Osteoblast (primary cell): ENCODE data around the gene PRMT2. TPM values are rescaled to one million over a fixed set of nuclear protein-coding genes. Genes with fewer than 3 reads are reported as not detected.

Source experiments
- DNase-seq: peaks from one replicate; pipeline ENCODE4 v3.0.0; 2011; ENCODE audit warnings: low spot score, mixed read lengths; ENCODE audit not compliant: insufficient read length; ENCODE audit errors: missing footprints
- H2AFZ ChIP-seq: 2 replicates; pipeline ENCODE4 v1.6.0; 2011; ENCODE audit warnings: mild to moderate bottlenecking, low read length
- H3K27ac ChIP-seq: 2 replicates; pipeline ENCODE4 v1.5.1; 2011; ENCODE audit warnings: mild to moderate bottlenecking, low read depth, low read length, moderate library complexity
- H3K27me3 ChIP-seq: 2 replicates; pipeline ENCODE4 v1.6.0; 2012; ENCODE audit warnings: mild to moderate bottlenecking, control low read depth, inconsistent platforms, low read length, moderate library complexity; ENCODE audit not compliant: insufficient read depth
- H3K36me3 ChIP-seq: 2 replicates; pipeline ENCODE4 v1.5.1; 2011; ENCODE audit warnings: mild to moderate bottlenecking, low read length, control low read depth, moderate library complexity; ENCODE audit not compliant: insufficient read depth
- H3K4me1 ChIP-seq: 2 replicates; pipeline ENCODE4 v1.5.1; 2011; ENCODE audit warnings: mild to moderate bottlenecking, low read length, control low read depth, moderate library complexity; ENCODE audit not compliant: insufficient read depth
- H3K4me2 ChIP-seq: 2 replicates; pipeline ENCODE4 v1.6.0; 2011; ENCODE audit warnings: mild to moderate bottlenecking, low read length; ENCODE audit not compliant: insufficient read depth
- H3K4me3 ChIP-seq: fragments of 200-600 bp; sonication (generic); 3 replicates; pipeline ENCODE4 v1.5.1; 2012; ENCODE audit warnings: mild to moderate bottlenecking, low read length, inconsistent platforms; ENCODE audit not compliant: insufficient read depth
- H3K79me2 ChIP-seq: 2 replicates; pipeline ENCODE4 v1.6.0; 2012; ENCODE audit warnings: mild to moderate bottlenecking, low read length, control low read depth, inconsistent platforms; ENCODE audit not compliant: insufficient read depth
- H3K9me3 ChIP-seq: 2 replicates; pipeline ENCODE4 v1.5.1; 2011; ENCODE audit warnings: low read depth, low read length, control low read depth
- H4K20me1 ChIP-seq: 2 replicates; pipeline ENCODE4 v1.6.0; 2012; ENCODE audit warnings: mild to moderate bottlenecking, low read length, control low read depth; ENCODE audit not compliant: insufficient read depth
- CTCF ChIP-seq: IDR thresholded peaks from 2 replicates; pipeline ENCODE4 v1.5.1; 2011; ENCODE audit warnings: mild to moderate bottlenecking, low read depth, low read length, moderate library complexity; ENCODE audit errors: extremely low read depth
- total RNA-seq: library from RNA; depleted of rRNA; stranded (reverse); fragments of >200 nt; gene quantifications from 2 replicates; pipeline ENCODE4 v1.2.3, GENCODE V29; 2012

Gene PRMT2
- total RNA-seq, 1 donor = 134 TPM

- no peak for DNase-seq
- H3K27me3 ChIP-seq = no peaks in the 10 kb centered on the region
- no peak overlapping the region for H3K4me3 ChIP-seq
- H4K20me1 ChIP-seq = no peaks in the 10 kb centered on the region
- no peak overlapping the region for H3K27ac ChIP-seq
- H3K9me3 ChIP-seq = no peaks in the 10 kb centered on the region
- peak overlapping the region; percentile 13 for H3K4me2 ChIP-seq
- TF ChIP-seq CTCF = no peak
- H3K36me3 ChIP-seq = no peaks in the 10 kb centered on the region
- H3K79me2 ChIP-seq = no peaks in the 10 kb centered on the region
- peaks cover 11% of the 10 kb centered on the region for H3K4me1 ChIP-seq
- peak overlapping the region; percentile 56 for H2AFZ ChIP-seq
These were observed 37.6 kb upstream of the PRMT2 start for GRCh38 chr21:46597896-46598343.

GRCh38 chr21:46598581-46599572, 36.6 kb upstream of the PRMT2 start:
- Histone ChIP-seq H3K79me2 (no peaks in the 10 kb centered on the region), H3K4me3 (no peak overlapping the region), H3K4me1 (peaks cover 11% of the 10 kb centered on the region), H3K4me2 (peak overlapping the region; percentile 39), H3K27ac (peak overlapping the region; percentile 33), H3K9me3 (no peaks in the 10 kb centered on the region), H3K27me3 (no peaks in the 10 kb centered on the region), H4K20me1 (no peaks in the 10 kb centered on the region), H2AFZ (peak overlapping the region; percentile 32), H3K36me3 (no peaks in the 10 kb centered on the region)
- DNase-seq = peak; percentile 94
- TF ChIP-seq CTCF = no peak

GRCh38 chr21:46600305-46600704, 35.2 kb upstream of the PRMT2 start:
- DNase-seq = no peak
- Histone ChIP-seq H3K36me3 (no peaks in the 10 kb centered on the region), H3K4me2 (no peak overlapping the region), H3K27me3 (no peaks in the 10 kb centered on the region), H3K4me1 (peaks cover 11% of the 10 kb centered on the region), H3K4me3 (no peak overlapping the region), H4K20me1 (no peaks in the 10 kb centered on the region), H3K27ac (no peak overlapping the region), H2AFZ (no peak overlapping the region), H3K9me3 (no peaks in the 10 kb centered on the region), H3K79me2 (no peaks in the 10 kb centered on the region)
- TF ChIP-seq CTCF = no peak

- Histone ChIP-seq H3K4me3 (no peak overlapping the region), H4K20me1 (no peaks in the 10 kb centered on the region), H3K4me2 (no peak overlapping the region), H3K4me1 (peaks cover 11% of the 10 kb centered on the region), H3K36me3 (no peaks in the 10 kb centered on the region), H2AFZ (peak overlapping the region; percentile 31), H3K9me3 (no peaks in the 10 kb centered on the region), H3K27me3 (no peaks in the 10 kb centered on the region), H3K27ac (no peak overlapping the region), H3K79me2 (no peaks in the 10 kb centered on the region)
- no peak for TF ChIP-seq CTCF
- DNase-seq = no peak
These were observed 34.5 kb upstream of the PRMT2 start for GRCh38 chr21:46600978-46601377.
